ENCODE results near the gene ACTG2. TPM values are rescaled to one million over a fixed set of nuclear protein-coding genes. Genes with fewer than 3 reads are reported as not detected.

The ACTG2 gene
- polyA plus RNA-seq (2013): 5.7 and 5.8 TPM in 2 replicates

- DNase-seq: peak; percentile 14 to 48
- H3K4ac ChIP-seq (ENCODE audit: low read depth, low read length): no peak within 1 kb of the TSS
- H4K8ac ChIP-seq (ENCODE audit: low read depth, low read length): no peak within 1 kb of the TSS
- no peak within 1 kb of the TSS for H2BK12ac ChIP-seq (ENCODE audit: low read length)
- no peak within 1 kb of the TSS for H3K14ac ChIP-seq (ENCODE audit: low read length)
- no CpG with 5 or more reads among the region's 15 CpGs for WGBS (ENCODE audit: extremely low coverage, insufficient coverage, insufficient read length)
- H3K27ac ChIP-seq (ENCODE audit: low read depth, low read length): no peak within 1 kb of the TSS
- H3K27me3 ChIP-seq (ENCODE audit: insufficient read depth, low read length): no peaks in the 10 kb centered on the region
- H3K9me3 ChIP-seq (ENCODE audit: insufficient read depth, low read depth, low read length): no peaks in the 10 kb centered on the region
- no peak within 1 kb of the TSS for H2AK5ac ChIP-seq (ENCODE audit: low read length)
- H4K12ac ChIP-seq (ENCODE audit: low read depth, low read length): no peak within 1 kb of the TSS
- H3K23ac ChIP-seq (ENCODE audit: low read length): no peak within 1 kb of the TSS
- H3K18ac ChIP-seq (ENCODE audit: low read length): no peak within 1 kb of the TSS
- no peaks in the 10 kb centered on the region for H3K4me1 ChIP-seq (ENCODE audit: control insufficient read depth in 1 of 2, insufficient read depth in 2 of 2, low read length in 2 of 2)
- no peak within 1 kb of the TSS for H3K4me2 ChIP-seq (ENCODE audit: low read length)
- H2BK120ac ChIP-seq (ENCODE audit: insufficient read depth, low read length, poor library complexity): no peak within 1 kb of the TSS
- no peak within 1 kb of the TSS for H2BK5ac ChIP-seq (ENCODE audit: low read depth, low read length, poor library complexity)
- H3K79me1 ChIP-seq (ENCODE audit: low read length): no peaks in the 10 kb centered on the region
- no peak within 1 kb of the TSS for H3K4me3 ChIP-seq (ENCODE audit: low read depth, low read length)
- H3K36me3 ChIP-seq (ENCODE audit: control insufficient read depth in 1 of 2, insufficient read depth in 2 of 2, low read length in 2 of 2): no peaks in the 10 kb centered on the region
- H4K91ac ChIP-seq (ENCODE audit: low read depth, low read length): no peak within 1 kb of the TSS
- no peak within 1 kb of the TSS for H2AFZ ChIP-seq (ENCODE audit: insufficient read depth, low read length, poor library complexity)
- H3K9ac ChIP-seq (ENCODE audit: low read length): no peak within 1 kb of the TSS
- H3K79me2 ChIP-seq (ENCODE audit: control insufficient read depth, insufficient read depth, low read length, poor library complexity): no peaks in the 10 kb centered on the region
Observed at GRCh38 chr2:73892631-73893329, at the start of gene ACTG2. Gene ACTG2, plus strand, starts transcription at chr2:73893008. Its CDS starts 8,304 bp downstream, at chr2:73901312.

- no peak overlapping the region for H4K12ac ChIP-seq (ENCODE audit: low read depth, low read length)
- H3K4me2 ChIP-seq (ENCODE audit: low read length): no peak overlapping the region
- no peak overlapping the region for H3K18ac ChIP-seq (ENCODE audit: low read length)
- H3K27me3 ChIP-seq (ENCODE audit: insufficient read depth, low read length): no peaks in the 10 kb centered on the region
- H3K79me2 ChIP-seq (ENCODE audit: control insufficient read depth, insufficient read depth, low read length, poor library complexity): no peaks in the 10 kb centered on the region
- DNase-seq: no peak
- no peak overlapping the region for H3K27ac ChIP-seq (ENCODE audit: low read depth, low read length)
- no peak overlapping the region for H3K14ac ChIP-seq (ENCODE audit: low read length)
- no peak overlapping the region for H3K4ac ChIP-seq (ENCODE audit: low read depth, low read length)
- H2AK5ac ChIP-seq (ENCODE audit: low read length): no peak overlapping the region
- H3K79me1 ChIP-seq (ENCODE audit: low read length): no peaks in the 10 kb centered on the region
- no peak overlapping the region for H3K4me3 ChIP-seq (ENCODE audit: low read depth, low read length)
- H3K23ac ChIP-seq (ENCODE audit: low read length): no peak overlapping the region
- H4K91ac ChIP-seq (ENCODE audit: low read depth, low read length): no peak overlapping the region
- no peaks in the 10 kb centered on the region for H3K9me3 ChIP-seq (ENCODE audit: insufficient read depth, low read depth, low read length)
- H2BK120ac ChIP-seq (ENCODE audit: insufficient read depth, low read length, poor library complexity): no peak overlapping the region
- no peak overlapping the region for H2AFZ ChIP-seq (ENCODE audit: insufficient read depth, low read length, poor library complexity)
- no peak overlapping the region for H4K8ac ChIP-seq (ENCODE audit: low read depth, low read length)
- H2BK5ac ChIP-seq (ENCODE audit: low read depth, low read length, poor library complexity): no peak overlapping the region
- H2BK12ac ChIP-seq (ENCODE audit: low read length): no peak overlapping the region
- no peak overlapping the region for H3K9ac ChIP-seq (ENCODE audit: low read length)
- H3K4me1 ChIP-seq (ENCODE audit: control insufficient read depth in 1 of 2, insufficient read depth in 2 of 2, low read length in 2 of 2): no peaks in the 10 kb centered on the region
- whole genome bisulfite sequencing (ENCODE audit: extremely low coverage, insufficient coverage, insufficient read length): no CpG with 5 or more reads among the region's 2 CpGs
- H3K36me3 ChIP-seq (ENCODE audit: control insufficient read depth in 1 of 2, insufficient read depth in 2 of 2, low read length in 2 of 2): peaks cover 22 to 26% of the 10 kb centered on the region in 2 experiments
Observed at GRCh38 chr2:73844087-73844486, 48.7 kb upstream of the ACTG2 start.

GRCh38 chr2:73850009-73850408, 42.8 kb upstream of the ACTG2 start:
- Histone ChIP-seq H2AK5ac (ENCODE audit: low read length) (no peak overlapping the region), H3K79me1 (ENCODE audit: low read length) (no peaks in the 10 kb centered on the region)
- no CpG with 5 or more reads among the region's 2 CpGs for WGBS (ENCODE audit: extremely low coverage, insufficient coverage, insufficient read length)

DNA sequence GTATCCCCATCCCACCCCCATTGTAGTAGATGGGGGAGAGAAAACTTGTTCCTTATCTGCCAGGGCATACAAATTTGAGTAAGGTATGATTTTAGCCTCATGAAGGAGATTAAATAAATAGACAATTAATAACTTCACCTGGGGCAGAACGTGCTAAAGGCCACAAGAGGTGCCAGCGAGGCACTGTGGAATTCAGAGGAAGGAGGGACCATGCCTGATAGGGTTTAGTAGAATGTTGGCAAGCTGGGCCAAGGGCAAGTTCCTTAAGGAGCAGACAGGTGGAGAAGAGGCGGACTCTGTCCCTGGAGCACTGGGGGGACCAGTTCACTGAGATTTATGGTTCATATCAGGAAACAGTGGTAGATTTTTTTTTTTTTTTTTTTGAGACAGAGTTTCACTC, 41.5 kb upstream of the ACTG2 start:
- no peaks in the 10 kb centered on the region for H3K79me2 ChIP-seq (ENCODE audit: control insufficient read depth, insufficient read depth, low read length, poor library complexity)
- no peak overlapping the region for H3K14ac ChIP-seq (ENCODE audit: low read length)
- no peak overlapping the region for H3K9ac ChIP-seq (ENCODE audit: low read length)
- no peak overlapping the region for H2BK120ac ChIP-seq (ENCODE audit: insufficient read depth, low read length, poor library complexity)
- no peak overlapping the region for H4K8ac ChIP-seq (ENCODE audit: low read depth, low read length)
- no peak overlapping the region for H3K4ac ChIP-seq (ENCODE audit: low read depth, low read length)
- no peak overlapping the region for H2AK5ac ChIP-seq (ENCODE audit: low read length)
- H3K4me1 ChIP-seq (ENCODE audit: control insufficient read depth in 1 of 2, insufficient read depth in 2 of 2, low read length in 2 of 2): no peaks in the 10 kb centered on the region
- H4K91ac ChIP-seq (ENCODE audit: low read depth, low read length): no peak overlapping the region
- H3K18ac ChIP-seq (ENCODE audit: low read length): no peak overlapping the region
- no CpG with 5 or more reads among the region's 3 CpGs for WGBS (ENCODE audit: extremely low coverage, insufficient coverage, insufficient read length)
- H3K23ac ChIP-seq (ENCODE audit: low read length): no peak overlapping the region
- H2BK5ac ChIP-seq (ENCODE audit: low read depth, low read length, poor library complexity): no peak overlapping the region
- H3K9me3 ChIP-seq (ENCODE audit: insufficient read depth, low read depth, low read length): no peaks in the 10 kb centered on the region
- H2BK12ac ChIP-seq (ENCODE audit: low read length): no peak overlapping the region
- no peak overlapping the region for H4K12ac ChIP-seq (ENCODE audit: low read depth, low read length)
- DNase-seq: no peak
- H3K27me3 ChIP-seq (ENCODE audit: insufficient read depth, low read length): no peaks in the 10 kb centered on the region
- H3K27ac ChIP-seq (ENCODE audit: low read depth, low read length): no peak overlapping the region
- no peak overlapping the region for H3K4me2 ChIP-seq (ENCODE audit: low read length)
- no peak overlapping the region for H3K4me3 ChIP-seq (ENCODE audit: low read depth, low read length)
- no peaks in the 10 kb centered on the region for H3K79me1 ChIP-seq (ENCODE audit: low read length)
- H2AFZ ChIP-seq (ENCODE audit: insufficient read depth, low read length, poor library complexity): no peak overlapping the region
- H3K36me3 ChIP-seq (ENCODE audit: control insufficient read depth in 1 of 2, insufficient read depth in 2 of 2, low read length in 2 of 2): peaks cover 28 to 45% of the 10 kb centered on the region in 2 experiments

More at GRCh38 chr2:73850009-73850408, 42.8 kb upstream of the ACTG2 start:
- H3K36me3 ChIP-seq (ENCODE audit: control insufficient read depth in 1 of 2, insufficient read depth in 2 of 2, low read length in 2 of 2): peaks cover 32 to 45% of the 10 kb centered on the region in 2 experiments
- H3K4me1 ChIP-seq (ENCODE audit: control insufficient read depth in 1 of 2, insufficient read depth in 2 of 2, low read length in 2 of 2): no peaks in the 10 kb centered on the region
- H2BK120ac ChIP-seq (ENCODE audit: insufficient read depth, low read length, poor library complexity): no peak overlapping the region
- no peak for DNase-seq
- H3K9me3 ChIP-seq (ENCODE audit: insufficient read depth, low read depth, low read length): no peaks in the 10 kb centered on the region
- no peak overlapping the region for H2BK12ac ChIP-seq (ENCODE audit: low read length)
- no peak overlapping the region for H4K12ac ChIP-seq (ENCODE audit: low read depth, low read length)
- H4K91ac ChIP-seq (ENCODE audit: low read depth, low read length): no peak overlapping the region
- H2BK5ac ChIP-seq (ENCODE audit: low read depth, low read length, poor library complexity): no peak overlapping the region
- no peak overlapping the region for H3K4me3 ChIP-seq (ENCODE audit: low read depth, low read length)
- H4K8ac ChIP-seq (ENCODE audit: low read depth, low read length): no peak overlapping the region
- no peaks in the 10 kb centered on the region for H3K27me3 ChIP-seq (ENCODE audit: insufficient read depth, low read length)
- no peak overlapping the region for H3K23ac ChIP-seq (ENCODE audit: low read length)
- H3K4ac ChIP-seq (ENCODE audit: low read depth, low read length): no peak overlapping the region
- H2AFZ ChIP-seq (ENCODE audit: insufficient read depth, low read length, poor library complexity): no peak overlapping the region
- H3K4me2 ChIP-seq (ENCODE audit: low read length): no peak overlapping the region
- no peak overlapping the region for H3K18ac ChIP-seq (ENCODE audit: low read length)
- no peaks in the 10 kb centered on the region for H3K79me2 ChIP-seq (ENCODE audit: control insufficient read depth, insufficient read depth, low read length, poor library complexity)
- no peak overlapping the region for H3K27ac ChIP-seq (ENCODE audit: low read depth, low read length)
- H3K9ac ChIP-seq (ENCODE audit: low read length): no peak overlapping the region
- H3K14ac ChIP-seq (ENCODE audit: low read length): no peak overlapping the region

All from trophoblast cell (in vitro differentiated cells and primary cell).